Uterus (tissue), 2 donors: ENCODE data around the gene HDAC7.

Source experiments
- CTCF ChIP-seq, 4 experiments: fragments of 200-600 bp in 2 of 4; fragments of 450-650 bp in 2 of 4; sonication (generic) in 2 of 4; IDR thresholded peaks; one replicate each; pipeline ENCODE4 v1.5.1; 2016 to 2019; ENCODE audit warnings: antibody characterized with exemption in 4 of 4, mild to moderate bottlenecking in 2 of 4, moderate library complexity in 1 of 4
- POLR2A ChIP-seq, 2 donors: fragments of 450-650 bp; IDR thresholded peaks; one replicate each; pipeline ENCODE4 v1.6.1; 2016; ENCODE audit warnings: antibody characterized with exemption in 2 of 2, mild to moderate bottlenecking in 1 of 2, moderate library complexity in 1 of 2

- TF ChIP-seq CTCF (IDR thresholded peaks at IDR 0.05) (no peak), POLR2A (IDR thresholded peaks at IDR 0.05) (no peak)
Observed at GRCh38 chr12:47779943-47780504, 39.7 kb downstream of the HDAC7 start.
